SU-DHL-6 (cell line): ENCODE results near the gene C4orf36.

Source experiments
- EZH2phosphoT487 ChIP-seq: fragments of 200-600 bp; sonication (generic), shearing (Covaris generic); conservative IDR thresholded peaks from 2 replicates; pipeline ENCODE4 v1.6.1; 2018; ENCODE audit warnings: mild to moderate bottlenecking, antibody characterized with exemption, low read length, moderate library complexity, mixed read lengths
- TF ChIP-seq, protein P1 (sequence below): fragments of 200-600 bp; sonication (generic); IDR thresholded peaks from one replicate; pipeline ENCODE4 v1.5.1; 2017; ENCODE audit warnings: antibody characterized with exemption, mild to moderate bottlenecking, low read length, moderate library complexity; ENCODE audit not compliant: insufficient read depth, poor library complexity, severe bottlenecking

- TF ChIP-seq, protein P1, sequence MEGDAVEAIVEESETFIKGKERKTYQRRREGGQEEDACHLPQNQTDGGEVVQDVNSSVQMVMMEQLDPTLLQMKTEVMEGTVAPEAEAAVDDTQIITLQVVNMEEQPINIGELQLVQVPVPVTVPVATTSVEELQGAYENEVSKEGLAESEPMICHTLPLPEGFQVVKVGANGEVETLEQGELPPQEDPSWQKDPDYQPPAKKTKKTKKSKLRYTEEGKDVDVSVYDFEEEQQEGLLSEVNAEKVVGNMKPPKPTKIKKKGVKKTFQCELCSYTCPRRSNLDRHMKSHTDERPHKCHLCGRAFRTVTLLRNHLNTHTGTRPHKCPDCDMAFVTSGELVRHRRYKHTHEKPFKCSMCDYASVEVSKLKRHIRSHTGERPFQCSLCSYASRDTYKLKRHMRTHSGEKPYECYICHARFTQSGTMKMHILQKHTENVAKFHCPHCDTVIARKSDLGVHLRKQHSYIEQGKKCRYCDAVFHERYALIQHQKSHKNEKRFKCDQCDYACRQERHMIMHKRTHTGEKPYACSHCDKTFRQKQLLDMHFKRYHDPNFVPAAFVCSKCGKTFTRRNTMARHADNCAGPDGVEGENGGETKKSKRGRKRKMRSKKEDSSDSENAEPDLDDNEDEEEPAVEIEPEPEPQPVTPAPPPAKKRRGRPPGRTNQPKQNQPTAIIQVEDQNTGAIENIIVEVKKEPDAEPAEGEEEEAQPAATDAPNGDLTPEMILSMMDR = no peak
- TF ChIP-seq EZH2phosphoT487 = no peak
These were observed 44.1 kb downstream of the C4orf36 start for GRCh38 chr4:86848136-86848535.
